RCC 7860 (cell line): ENCODE measurements around the gene ESF1.
"Not testable (repeated sequence)": the region's sequence is repeated elsewhere in the genome, so short reads cannot be mapped to it uniquely, and the experiment has no call there.

Source experiments
- DNase-seq: peaks from one replicate; pipeline ENCODE4 v3.0.0-alpha.2; 2015; ENCODE audit warnings: low spot score
- FAIRE-seq: peaks from 2 replicates; lab custom pipeline; 2012; peaks lifted over from hg19 to GRCh38; lab: Jason Lieb, UNC

The ESF1 gene

GRCh38 chr20:13788167-13788834, 3.6 kb upstream of the ESF1 start:
- peak; percentile 8 for FAIRE-seq
- DNase-seq: peak; percentile 9

DNA sequence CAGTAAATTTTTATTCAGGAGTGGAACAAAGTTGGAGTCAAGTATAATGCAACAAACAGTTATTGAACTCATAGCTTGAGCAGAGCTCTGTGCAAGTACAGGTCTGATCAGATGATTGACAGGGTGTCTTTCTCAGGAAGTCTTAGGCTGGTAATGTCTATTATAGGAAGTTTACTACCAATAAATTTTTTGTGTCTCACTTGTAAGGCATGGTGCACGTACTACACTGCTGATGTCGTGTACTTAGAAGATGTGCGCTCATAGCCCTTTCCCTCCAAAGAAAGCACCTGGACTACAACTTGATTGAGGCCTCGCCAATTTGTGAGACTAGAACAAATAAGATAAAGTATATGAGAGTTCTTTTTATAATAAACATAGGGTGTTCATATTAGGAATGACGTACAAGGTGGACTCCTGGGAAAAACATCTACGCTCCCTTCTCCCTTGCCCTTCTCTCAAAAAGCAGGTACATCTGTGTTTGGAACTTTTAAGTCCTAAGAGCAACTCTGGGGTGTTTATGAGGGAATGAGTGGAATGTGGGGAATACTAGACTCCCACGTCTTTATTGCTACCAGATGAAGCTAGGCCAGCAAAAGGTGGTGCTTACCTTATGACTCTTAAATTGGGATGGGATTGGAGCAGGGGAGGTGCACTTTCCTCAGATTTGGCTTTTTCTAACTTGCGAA, 1.6 kb upstream of the ESF1 start:
- no peak for FAIRE-seq

GRCh38 chr20:13784271-13784892, 337 bp downstream of the ESF1 start:
- DNase-seq (no peak), FAIRE-seq (no peak)

More for the DNA sequence above, 1.6 kb upstream of the ESF1 start:
- no peak for DNase-seq

DNA sequence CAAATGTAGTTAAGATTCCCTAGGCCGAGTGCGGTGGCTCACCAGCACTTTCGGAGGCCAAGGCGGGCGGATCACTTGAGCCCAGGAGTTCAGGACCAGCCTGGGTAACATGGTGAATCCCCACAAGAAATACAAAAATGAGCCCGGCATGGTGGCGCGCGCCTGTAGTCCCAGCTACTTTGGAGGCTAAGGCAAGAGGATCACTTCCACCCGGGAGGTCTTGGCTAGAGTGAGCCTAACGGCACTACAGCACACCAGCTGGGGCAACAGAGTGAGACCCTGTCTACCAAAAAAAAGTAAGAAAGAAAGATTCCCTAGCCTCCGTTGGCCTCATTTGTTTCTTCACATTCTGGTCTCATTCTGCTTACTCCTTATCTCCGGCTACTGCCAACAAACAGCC, 1.2 kb downstream of the ESF1 start:
- DNase-seq (no peak), FAIRE-seq (no peak)

GRCh38 chr20:13778827-13779226, 5.9 kb downstream of the ESF1 start:
- FAIRE-seq (no peak), DNase-seq (no peak)

- no peak for FAIRE-seq
- no peak for DNase-seq
These were observed 7.5 kb downstream of the ESF1 start for GRCh38 chr20:13777171-13777601.

- FAIRE-seq (no peak), DNase-seq (no peak)
These were observed 8.9 kb downstream of the ESF1 start for GRCh38 chr20:13775867-13776266.

- no peak for FAIRE-seq
- no peak for DNase-seq
These were observed 12.2 kb downstream of the ESF1 start for GRCh38 chr20:13772529-13772928.

DNA sequence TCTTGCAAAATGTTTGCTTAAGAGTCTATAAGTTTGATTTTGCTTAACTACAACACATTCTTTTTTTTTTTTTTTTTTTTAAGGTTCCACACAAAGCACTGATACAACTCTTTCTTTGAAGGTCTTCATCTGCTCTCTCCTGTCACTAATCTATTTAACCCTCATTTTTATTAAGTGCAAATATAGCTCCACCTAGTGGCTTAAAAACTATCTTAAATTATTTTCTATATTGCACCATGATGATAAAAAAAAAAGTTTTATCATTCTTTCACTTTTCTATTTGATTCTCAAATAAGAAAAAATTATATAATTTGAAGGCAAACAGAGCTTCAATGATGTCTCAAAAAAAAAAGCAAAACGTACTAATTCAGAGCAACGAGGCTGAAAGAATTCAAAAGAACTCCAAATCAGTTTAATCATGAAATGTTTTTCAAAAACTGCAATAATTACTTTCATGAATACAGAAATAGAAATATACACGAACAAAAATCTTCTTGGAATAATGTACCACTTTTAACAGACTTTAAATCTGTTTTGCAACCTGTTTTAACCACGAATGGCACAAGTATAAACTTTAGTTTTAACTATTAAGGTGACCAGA, 12.8 kb downstream of the ESF1 start:
- FAIRE-seq: peak; percentile 80
- peak; percentile 17 for DNase-seq

- FAIRE-seq (no peak), DNase-seq (no peak)
These were observed 14.6 kb downstream of the ESF1 start for GRCh38 chr20:13770141-13770540.

GRCh38 chr20:13765868-13766416, 18.8 kb downstream of the ESF1 start:
- no peak for DNase-seq
- FAIRE-seq: no peak

DNA sequence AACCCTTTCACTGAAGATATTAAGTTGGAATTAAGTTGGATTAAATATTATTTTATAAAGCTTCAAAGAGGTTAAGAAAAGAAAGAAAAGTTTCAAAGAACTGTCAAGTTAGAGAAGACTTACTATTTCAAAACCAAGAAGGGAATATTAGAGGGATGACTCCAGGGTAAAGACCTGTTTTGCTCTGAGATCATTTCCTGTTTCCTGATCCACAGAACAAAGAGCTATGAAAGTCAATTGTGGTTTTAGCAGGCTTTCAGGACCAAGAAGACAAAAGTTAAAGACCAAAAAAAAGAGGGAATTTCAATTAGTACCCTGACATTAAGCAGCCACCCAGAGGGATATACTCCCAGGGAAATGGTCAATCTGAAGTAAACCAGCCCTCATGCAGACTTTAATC, 19.4 kb downstream of the ESF1 start:
- DNase-seq (no peak), FAIRE-seq (no peak)

- not testable (repeated sequence) for FAIRE-seq, DNase-seq
These were observed 24.2 kb downstream of the ESF1 start for GRCh38 chr20:13760451-13760946.

- FAIRE-seq (no peak), DNase-seq (no peak)
These were observed 25.8 kb downstream of the ESF1 start for GRCh38 chr20:13758884-13759283.

GRCh38 chr20:13756551-13756950, 28.2 kb downstream of the ESF1 start:
- no peak for FAIRE-seq

DNA sequence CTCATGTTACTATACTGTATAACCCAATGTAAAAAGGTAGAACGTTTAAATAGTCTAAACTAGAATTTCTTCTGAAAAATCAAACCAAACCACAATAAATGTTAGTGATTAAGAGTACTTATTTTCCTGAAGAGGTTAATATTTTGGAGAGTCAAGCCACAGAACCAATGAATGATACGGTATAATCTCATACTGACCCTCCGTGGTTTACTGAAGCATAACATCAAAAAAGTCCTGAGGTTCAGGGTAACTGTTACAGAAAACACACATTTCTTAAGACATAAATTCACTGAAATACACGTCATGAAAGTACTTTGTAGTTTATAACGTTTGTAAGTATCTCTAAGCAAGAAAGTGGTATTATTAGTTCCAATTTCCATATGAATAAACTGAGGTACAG, 28.9 kb downstream of the ESF1 start:
- DNase-seq (no peak), FAIRE-seq (no peak)

More at GRCh38 chr20:13756551-13756950, 28.2 kb downstream of the ESF1 start:
- no peak for DNase-seq

GRCh38 chr20:13753436-13754036, 31.2 kb downstream of the ESF1 start:
- DNase-seq (no peak), FAIRE-seq (no peak)

DNA sequence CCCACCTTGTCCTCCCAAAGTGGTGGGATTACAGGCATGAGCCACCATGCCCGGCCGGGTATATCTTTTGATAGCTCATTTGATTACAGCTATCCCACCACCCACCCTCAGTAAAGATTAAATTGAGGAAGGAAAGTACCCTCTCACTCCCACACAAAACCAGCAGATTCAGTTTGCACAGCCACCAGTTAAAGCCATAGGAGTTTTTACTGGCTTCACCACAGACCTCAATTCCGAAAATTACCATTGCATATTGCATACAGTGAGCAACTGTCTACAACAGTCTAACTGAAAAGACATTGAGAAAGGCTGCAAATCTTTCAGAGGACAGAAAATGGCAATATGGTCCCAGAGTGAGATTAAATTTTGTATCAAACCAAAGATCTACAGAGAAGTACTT, 34.9 kb downstream of the ESF1 start:
- FAIRE-seq: no peak
- no peak for DNase-seq

GRCh38 chr20:13745784-13746183, 38.9 kb downstream of the ESF1 start:
- DNase-seq (no peak), FAIRE-seq (no peak)

DNA sequence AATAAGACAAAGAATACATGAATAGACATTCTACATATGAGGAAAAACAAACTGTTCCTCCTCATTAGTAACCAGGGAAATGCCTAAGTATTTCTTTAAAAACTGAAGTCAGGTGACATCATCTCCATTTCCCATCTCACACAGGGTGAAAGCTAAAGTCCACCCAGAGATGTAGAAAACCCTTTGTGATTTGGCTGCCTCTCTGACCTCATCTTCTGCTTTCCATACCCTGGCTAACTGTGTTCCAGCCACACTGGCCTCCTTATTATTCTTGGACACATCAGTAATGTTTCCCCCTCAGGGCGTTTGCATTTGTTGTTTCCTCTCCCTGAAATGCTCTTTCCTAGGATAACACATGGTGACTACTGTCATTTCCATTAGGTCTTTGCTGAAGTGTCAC, 40.4 kb downstream of the ESF1 start:
- no peak for FAIRE-seq
- DNase-seq: no peak

GRCh38 chr20:13741879-13742278, 42.8 kb downstream of the ESF1 start:
- FAIRE-seq (no peak), DNase-seq (no peak)
